A549 (cell line): ENCODE results near the gene LDAF1. TPM values are rescaled to one million over a fixed set of nuclear protein-coding genes. Genes with fewer than 3 reads are reported as not detected.
"Not testable (repeated sequence)": the region's sequence is repeated elsewhere in the genome, so short reads cannot be mapped to it uniquely, and the experiment has no call there.

ENCODE experiments used
- ATAC-seq, 2 experiments: fragments of 200-7000 bp in 1 of 2; fragments of >200 bp in 1 of 2; cut with Nextera tagmentation in 1 of 2; cut with Tn5 transposase in 1 of 2; 3 replicates each; pipeline versions ENCODE4 v1.8.0 to v1.9.1; 2018 to 2020; ENCODE audit warnings: mild to moderate bottlenecking in 1 of 2, moderate library complexity in 1 of 2
- CTCF ChIA-PET: fragments of 300-600 bp; sonication (Branson Sonifier 250); formaldehyde crosslinking; extraction: SDS; loops from one replicate; lab custom pipeline; 2021; ENCODE audit warnings: antibody characterized with exemption, inconsistent platforms; lab: Yijun Ruan, JAX
- POLR2A ChIA-PET: fragments of 350-600 bp; formaldehyde crosslinking; extraction: SDS; loops from one replicate; lab custom pipeline; 2021; ENCODE audit warnings: antibody characterized with exemption, inconsistent platforms; lab: Yijun Ruan, JAX
- DNase-seq, 2 experiments: peaks; one replicate each; pipeline versions ENCODE4 v3.0.0 to v3.0.0-alpha.2; 2011 to 2016; ENCODE audit warnings: low read depth in 1 of 2, low spot score in 1 of 2
- FAIRE-seq: peaks from 2 replicates; lab custom pipeline; 2011; peaks lifted over from hg19 to GRCh38; lab: Jason Lieb, UNC
- H3K27ac ChIP-seq, 2 experiments: fragments of >200 bp; sonication (Bioruptor Twin); formaldehyde crosslinking; 3 replicates each; pipeline ENCODE4 v1.5.1; 2016 to 2017
- H3K4me1 ChIP-seq: fragments of >200 bp; sonication (Bioruptor Twin); formaldehyde crosslinking; 3 replicates; pipeline ENCODE4 v1.6.1; 2016
- H3K4me2 ChIP-seq: fragments of >200 bp; sonication (Bioruptor Twin); formaldehyde crosslinking; 3 replicates; pipeline ENCODE4 v1.6.1; 2016
- H3K4me3 ChIP-seq: fragments of >200 bp; sonication (Bioruptor Twin); formaldehyde crosslinking; 3 replicates; pipeline ENCODE4 v1.5.1; 2016
- H3K9me3 ChIP-seq: fragments of >200 bp; sonication (Bioruptor Twin); formaldehyde crosslinking; 3 replicates; pipeline ENCODE4 v1.6.1; 2016
- BHLHE40 ChIP-seq: IDR thresholded peaks from 2 replicates; pipeline ENCODE4 v1.6.1; 2012; ENCODE audit warnings: low read depth, low read length, inconsistent platforms
- CEBPB ChIP-seq, 2 experiments: fragments of >200 bp in 1 of 2; sonication (Bioruptor Twin) in 1 of 2; formaldehyde crosslinking in 1 of 2; IDR thresholded peaks; 2 replicates each; pipeline ENCODE4 v1.6.1; 2012 to 2016
- CHD4 ChIP-seq: fragments of 200-600 bp; sonication (generic); IDR thresholded peaks from 2 replicates; pipeline ENCODE4 v1.6.1; 2016; ENCODE audit warnings: antibody characterized with exemption, mild to moderate bottlenecking, borderline replicate concordance
- FOSB ChIP-seq: fragments of 250-450 bp; sonication (Bioruptor Pico); IDR thresholded peaks from 2 replicates; pipeline ENCODE4 v1.5.0; 2020; ENCODE audit warnings: mild to moderate bottlenecking, moderate library complexity
- KDM5A ChIP-seq: fragments of 200-600 bp; sonication (generic); IDR thresholded peaks from 2 replicates; pipeline ENCODE4 v1.6.1; 2016; ENCODE audit warnings: antibody characterized with exemption, mild to moderate bottlenecking
- MYC ChIP-seq: IDR thresholded peaks from 2 replicates; pipeline ENCODE4 v1.6.1; 2012; ENCODE audit warnings: mild to moderate bottlenecking, inconsistent platforms, low read length, improper control_type of control experiment, borderline replicate concordance
- NPAS2 ChIP-seq: fragments of 250-450 bp; sonication (Bioruptor Pico); IDR thresholded peaks from 2 replicates; pipeline ENCODE4 v1.8.0; 2022; ENCODE audit warnings: mild to moderate bottlenecking, moderate library complexity, borderline replicate concordance
- NR3C1 ChIP-seq: fragments of >200 bp; sonication (Bioruptor Twin); formaldehyde crosslinking; IDR thresholded peaks from 3 replicates; pipeline ENCODE4 v1.6.1; 2017
- RAD21 ChIP-seq, 2 experiments: fragments of >200 bp in 1 of 2; sonication (Bioruptor Twin) in 1 of 2; formaldehyde crosslinking in 1 of 2; IDR thresholded peaks in 1 of 2; conservative IDR thresholded peaks in 1 of 2; 2 replicates in 1 of 2; 3 replicates in 1 of 2; pipeline ENCODE4 v1.6.1; 2012 to 2018; ENCODE audit warnings: inconsistent platforms in 1 of 2
- RCOR1 ChIP-seq: fragments of 150-350 bp; IDR thresholded peaks from 2 replicates; pipeline ENCODE4 v1.6.1; 2014; ENCODE audit warnings: antibody characterized with exemption, low read length, low read depth
- SMC3 ChIP-seq: fragments of >200 bp; sonication (Bioruptor Twin); formaldehyde crosslinking; IDR thresholded peaks from 3 replicates; pipeline ENCODE4 v1.6.1; 2018; ENCODE audit warnings: inconsistent platforms
- ZNF302 ChIP-seq: fragments of 250-450 bp; sonication (Bioruptor Pico); IDR thresholded peaks from 2 replicates; pipeline ENCODE4 v1.9.0; 2021; ENCODE audit warnings: inconsistent platforms, mild to moderate bottlenecking, moderate library complexity
- WGBS: methylation state at CpG from one replicate; pipeline ENCODE4 v1.1.6; 2017; ENCODE audit errors: missing lambda C conversion rate; 5-methylcytosine and 5-hydroxymethylcytosine counted together
- polyA plus RNA-seq, 4 experiments: library from polyadenylated mRNA; depleted of rRNA in 3 of 4; stranded (reverse); fragments of >200 nt; fragmentation: RNase III in 1 of 4; extraction: RNeasy Plus Mini Kit Qiagen cat#74134 plus additional on column Dnase treatment in 1 of 4; gene quantifications; 2 replicates in 3 of 4; 3 replicates in 1 of 4; pipeline ENCODE4 v1.2.3, GENCODE V29; 2011 to 2017
- TF ChIP-seq, protein P1 (sequence below): fragments of >200 bp; sonication (Bioruptor Twin); formaldehyde crosslinking; IDR thresholded peaks from 3 replicates; pipeline ENCODE4 v1.5.1; 2016
- TF ChIP-seq, protein P2 (sequence below): IDR thresholded peaks from 2 replicates; pipeline ENCODE4 v1.6.1; 2012; ENCODE audit warnings: low read depth, borderline replicate concordance
- TF ChIP-seq, protein P3 (sequence below): fragments of >200 bp; sonication (Bioruptor Twin); formaldehyde crosslinking; IDR thresholded peaks from 3 replicates; pipeline ENCODE4 v1.6.1; 2016

The LDAF1 gene
- polyA plus RNA-seq, 2 of the 4 experiments (the other 2 are of a cell fraction): 13.8 to 14.4 TPM

DNA sequence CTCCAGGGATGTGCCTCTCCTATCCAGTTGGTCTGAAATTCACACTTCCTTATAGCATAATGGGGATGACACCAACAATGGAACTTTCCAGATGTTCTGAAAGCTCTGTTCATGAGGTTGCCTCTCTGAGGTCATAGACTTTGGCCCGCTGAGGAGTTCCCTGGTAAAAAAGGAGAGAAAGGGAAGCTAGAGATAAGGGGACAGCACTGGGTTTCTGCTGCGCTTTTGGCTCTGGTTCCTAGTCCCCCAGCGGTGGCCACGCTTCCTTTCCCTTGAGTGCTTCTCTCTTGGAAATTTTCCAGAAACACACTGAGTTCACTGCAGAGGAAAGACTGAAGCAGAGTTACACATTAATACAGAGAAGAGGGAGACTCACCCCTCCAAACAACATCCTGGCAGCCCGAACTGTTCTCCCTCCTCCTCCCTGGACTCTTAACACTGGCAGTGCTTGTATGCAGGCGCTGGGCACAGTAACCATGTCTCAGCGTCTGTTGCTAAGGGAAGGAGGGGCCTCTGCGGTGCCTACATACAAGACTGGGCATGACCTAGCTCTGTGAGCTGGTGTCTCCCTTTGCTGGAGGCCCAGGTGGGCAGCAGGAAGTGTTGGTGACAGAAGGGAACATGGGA is 8.0 kb upstream of the LDAF1 start, which contains the start of gene DNAH3:
Gene DNAH3 (minus strand): TSS at position 472 of the 627 bp plus-strand sequence. CDS start 527 bp downstream, outside the sequence.
- ChIA-PET CTCF (interaction anchor here (1.0 to 1.6 kb wide), 4 partner anchors 12 to 1170 kb away, joined by 3 to 5 read pairs (median 4); no protein-coding TSS in a partner anchor), POLR2A (interaction anchor here (0.7 kb wide), 1 partner anchor 1287 kb away, joined by 4 read pairs; no protein-coding TSS in a partner anchor)
- Histone ChIP-seq H3K4me1 (0 out of 3 replicates have a peak, but pooled peaks cover 7% of the 10 kb centered on the region), H3K9me3 (no peaks in the 10 kb centered on the region), H3K27ac (peak within 1 kb of the TSS in 1 of 2 experiments; percentile 41; a peak in 1 of 6 replicates), H3K4me2 (peak within 1 kb of the TSS; percentile 21; the same call in 1 of the 3 replicates), H3K4me3 (no peak within 1 kb of the TSS)
- DNase-seq: peak in 1 of 2 experiments; percentile 20
- no peak for FAIRE-seq
- TF ChIP-seq ZNF302 (no peak), RAD21 (conservative IDR thresholded peaks at IDR 0.05 in 1 of 2, IDR thresholded peaks at IDR 0.05 in 1 of 2) (no peak), SMC3 (no peak), BHLHE40 (no peak), RCOR1 (no peak), FOSB (CRISPR knock-in tag) (no peak), NPAS2 (CRISPR knock-in tag) (no peak)
- 37% methylated on average over 8 of the region's 8 CpGs for WGBS
- ATAC-seq: peak; percentile 79 to 89

DNA sequence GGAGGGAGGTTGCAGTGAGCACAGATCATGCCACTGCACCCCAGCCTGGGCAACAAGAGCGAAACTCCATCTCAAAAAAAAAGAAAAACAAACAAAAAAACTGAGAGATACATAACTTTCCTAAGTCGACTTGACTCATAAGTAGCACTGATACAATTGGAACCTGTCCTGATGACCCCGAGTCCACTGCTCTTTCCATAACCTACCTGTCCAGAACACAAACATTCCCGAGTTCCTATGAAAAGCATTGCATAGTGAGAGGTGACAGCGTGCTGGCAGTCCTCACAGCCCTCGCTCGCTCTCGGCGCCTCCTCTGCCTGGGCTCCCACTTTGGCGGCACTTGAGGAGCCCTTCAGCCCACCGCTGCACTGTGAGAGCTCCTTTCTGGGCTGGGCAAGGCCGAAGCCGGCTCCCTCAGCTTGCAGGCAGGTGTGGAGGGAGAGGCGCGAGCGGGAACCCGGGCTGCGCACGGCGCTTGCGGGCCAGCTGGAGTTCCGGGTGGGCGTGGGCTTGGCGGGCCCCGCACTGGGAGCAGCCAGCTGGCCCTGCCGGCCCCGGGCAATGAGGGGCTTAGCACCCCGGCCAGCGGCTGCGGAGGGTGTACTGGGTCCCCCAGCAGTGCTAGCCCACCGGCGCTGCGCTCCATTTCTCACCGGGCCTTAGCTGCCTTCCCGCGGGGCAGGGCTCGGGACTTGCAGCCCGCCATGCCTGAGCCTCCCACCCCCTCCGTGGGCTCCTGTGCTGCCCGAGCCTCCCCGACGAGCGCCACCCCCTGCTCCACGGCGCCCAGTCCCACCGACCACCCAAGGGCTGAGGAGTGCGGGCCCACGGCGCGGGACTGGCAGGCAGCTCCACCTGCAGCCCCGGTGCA is 6.1 kb upstream of the LDAF1 start:
- POLR2A ChIA-PET, ATAC-seq, FAIRE-seq, H3K9me3 ChIP-seq, H3K27ac ChIP-seq, DNase-seq, H3K4me2 ChIP-seq, H3K4me3 ChIP-seq: not testable (repeated sequence)
- WGBS: 82% methylated on average over 16 of the region's 51 CpGs
- CTCF ChIA-PET: interaction anchor here (0.8 to 1.6 kb wide), 3 partner anchors 25 to 148 kb away, joined by 3 to 5 read pairs (median 5); no protein-coding TSS in a partner anchor
- H3K4me1 ChIP-seq: peaks cover 10% of the 10 kb centered on the region; the same call in 1 of the 3 replicates

DNA sequence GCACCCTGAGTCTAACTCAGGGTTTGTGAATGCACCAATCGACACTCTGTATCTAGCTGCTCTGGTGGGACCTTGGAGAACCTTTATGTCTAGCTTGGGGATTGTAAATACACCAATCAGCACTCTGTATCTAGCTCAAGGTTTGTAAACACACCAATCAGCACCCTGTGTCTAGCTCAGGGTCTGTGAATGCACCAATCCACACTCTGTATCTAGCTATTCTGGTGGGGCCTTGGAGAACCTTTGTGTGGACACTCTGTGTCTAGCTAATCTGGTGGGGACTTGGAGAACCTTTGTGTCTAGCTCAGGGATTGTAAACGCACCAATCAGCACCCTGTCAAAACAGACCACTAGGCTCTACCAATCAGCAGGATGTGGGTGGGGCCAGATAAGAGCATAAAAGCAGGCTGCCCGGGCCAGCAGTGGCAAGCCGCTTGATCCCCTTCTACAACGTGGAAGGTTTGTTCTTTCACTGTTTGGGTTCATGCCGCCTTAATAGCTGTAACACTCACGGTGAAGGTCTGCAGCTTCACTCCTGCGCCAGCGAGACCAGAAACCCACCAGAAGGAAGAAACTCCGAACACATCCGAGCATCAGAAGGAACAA is 5.2 kb upstream of the LDAF1 start:
- FAIRE-seq, ATAC-seq, H3K4me3 ChIP-seq, H3K4me2 ChIP-seq, H3K9me3 ChIP-seq, H3K27ac ChIP-seq, DNase-seq: not testable (repeated sequence)
- H3K4me1 ChIP-seq: peaks cover 17% of the 10 kb centered on the region; the same call in 2 of the 3 replicates
- 94% methylated on average over 8 of the region's 11 CpGs for WGBS
- ChIA-PET CTCF (interaction anchor here (0.8 to 10.8 kb wide), 6 partner anchors 24 to 1168 kb away, joined by 3 to 141 read pairs (median 4); no protein-coding TSS in a partner anchor), POLR2A (interaction anchor here (0.5 kb wide), 1 partner anchor 64 kb away, joined by 9 read pairs; no protein-coding TSS in a partner anchor)

DNA sequence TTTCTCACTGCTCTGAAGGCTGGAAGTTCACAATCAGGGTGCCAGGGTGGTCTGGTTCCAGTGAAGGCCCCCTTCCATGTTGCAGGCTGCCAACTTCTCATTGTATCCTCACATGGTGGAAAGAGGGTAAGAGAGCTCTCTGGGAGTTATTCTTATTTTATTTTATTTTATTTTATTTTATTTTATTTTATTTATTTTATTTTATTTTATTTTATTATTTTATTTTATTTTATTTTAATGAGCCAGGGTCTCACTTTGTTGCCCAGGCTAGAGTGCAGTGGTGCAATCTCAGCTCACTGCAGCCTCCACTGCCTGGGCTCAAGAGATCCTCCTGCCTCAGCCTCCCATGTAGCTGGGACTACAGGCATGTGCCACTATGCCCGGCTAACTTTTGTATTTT is 2.5 kb upstream of the LDAF1 start:
- WGBS: 10% methylated on average over 1 of the region's 1 CpG
- H3K27ac ChIP-seq, H3K9me3 ChIP-seq, POLR2A ChIA-PET, FAIRE-seq, H3K4me3 ChIP-seq, DNase-seq, ATAC-seq, H3K4me2 ChIP-seq: not testable (repeated sequence)
- peaks cover 16% of the 10 kb centered on the region; the same call in 2 of the 3 replicates for H3K4me1 ChIP-seq
- CTCF ChIA-PET: interaction anchor here (0.6 to 10.8 kb wide), 20 partner anchors 9 to 1202 kb away, joined by 3 to 141 read pairs (median 4); partner anchors contain the start of genes ERI2 and REXO5

DNA sequence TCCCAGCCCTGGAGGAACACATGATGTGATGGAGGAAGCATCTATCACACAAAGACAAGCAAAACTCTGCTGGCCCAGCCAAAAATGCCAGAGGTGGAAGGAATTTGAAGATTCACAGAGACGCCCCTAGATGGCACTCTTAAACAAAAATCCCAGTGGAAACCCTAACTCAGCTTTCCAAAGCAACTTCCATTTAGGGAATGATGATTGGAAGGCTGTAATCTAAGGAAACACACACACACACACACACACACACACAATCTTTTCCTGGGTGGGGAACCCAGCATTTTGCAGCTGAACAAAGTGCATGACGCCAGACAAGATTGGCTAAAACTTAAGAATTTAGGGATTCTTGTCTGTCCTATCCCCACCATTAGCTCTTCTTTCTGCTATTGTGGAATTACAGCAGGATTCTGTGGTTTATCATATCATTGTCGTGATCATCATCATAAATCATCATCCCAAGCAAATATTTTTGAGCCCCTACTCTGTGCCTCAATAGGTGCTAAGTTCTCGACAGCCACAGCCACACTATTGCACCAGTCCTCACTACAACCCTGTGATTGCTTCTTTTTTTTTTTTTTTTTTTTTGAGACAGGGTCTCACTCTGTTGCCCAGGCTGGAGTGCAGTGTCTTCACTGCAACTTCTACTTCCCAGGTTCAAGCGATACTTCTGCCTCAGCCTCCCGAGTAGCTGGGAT is 1.6 kb upstream of the LDAF1 start:
- 0 out of 3 replicates have a peak overlapping the region, but pooled peaks have one; percentile 32 for H3K4me2 ChIP-seq
- H3K4me3 ChIP-seq: no peak overlapping the region
- CTCF ChIA-PET: interaction anchor here (0.6 to 10.8 kb wide), 45 partner anchors 10 to 1201 kb away, joined by 3 to 141 read pairs (median 4); partner anchors contain the start of genes CRYM, DCUN1D3, ERI2 and LYRM1
- no peak for TF ChIP-seq CHD4
- TF ChIP-seq CEBPB (IDR thresholded peaks at IDR 0.05): no peak
- no peak for TF ChIP-seq MYC
- peak; percentile 87 to 90 for TF ChIP-seq RAD21 (conservative IDR thresholded peaks at IDR 0.05 in 1 of 2, IDR thresholded peaks at IDR 0.05 in 1 of 2)
- TF ChIP-seq, protein P1, sequence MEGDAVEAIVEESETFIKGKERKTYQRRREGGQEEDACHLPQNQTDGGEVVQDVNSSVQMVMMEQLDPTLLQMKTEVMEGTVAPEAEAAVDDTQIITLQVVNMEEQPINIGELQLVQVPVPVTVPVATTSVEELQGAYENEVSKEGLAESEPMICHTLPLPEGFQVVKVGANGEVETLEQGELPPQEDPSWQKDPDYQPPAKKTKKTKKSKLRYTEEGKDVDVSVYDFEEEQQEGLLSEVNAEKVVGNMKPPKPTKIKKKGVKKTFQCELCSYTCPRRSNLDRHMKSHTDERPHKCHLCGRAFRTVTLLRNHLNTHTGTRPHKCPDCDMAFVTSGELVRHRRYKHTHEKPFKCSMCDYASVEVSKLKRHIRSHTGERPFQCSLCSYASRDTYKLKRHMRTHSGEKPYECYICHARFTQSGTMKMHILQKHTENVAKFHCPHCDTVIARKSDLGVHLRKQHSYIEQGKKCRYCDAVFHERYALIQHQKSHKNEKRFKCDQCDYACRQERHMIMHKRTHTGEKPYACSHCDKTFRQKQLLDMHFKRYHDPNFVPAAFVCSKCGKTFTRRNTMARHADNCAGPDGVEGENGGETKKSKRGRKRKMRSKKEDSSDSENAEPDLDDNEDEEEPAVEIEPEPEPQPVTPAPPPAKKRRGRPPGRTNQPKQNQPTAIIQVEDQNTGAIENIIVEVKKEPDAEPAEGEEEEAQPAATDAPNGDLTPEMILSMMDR: peak; percentile 70
- TF ChIP-seq, protein P2, sequence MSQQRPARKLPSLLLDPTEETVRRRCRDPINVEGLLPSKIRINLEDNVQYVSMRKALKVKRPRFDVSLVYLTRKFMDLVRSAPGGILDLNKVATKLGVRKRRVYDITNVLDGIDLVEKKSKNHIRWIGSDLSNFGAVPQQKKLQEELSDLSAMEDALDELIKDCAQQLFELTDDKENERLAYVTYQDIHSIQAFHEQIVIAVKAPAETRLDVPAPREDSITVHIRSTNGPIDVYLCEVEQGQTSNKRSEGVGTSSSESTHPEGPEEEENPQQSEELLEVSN: no peak
- TF ChIP-seq, protein P3, sequence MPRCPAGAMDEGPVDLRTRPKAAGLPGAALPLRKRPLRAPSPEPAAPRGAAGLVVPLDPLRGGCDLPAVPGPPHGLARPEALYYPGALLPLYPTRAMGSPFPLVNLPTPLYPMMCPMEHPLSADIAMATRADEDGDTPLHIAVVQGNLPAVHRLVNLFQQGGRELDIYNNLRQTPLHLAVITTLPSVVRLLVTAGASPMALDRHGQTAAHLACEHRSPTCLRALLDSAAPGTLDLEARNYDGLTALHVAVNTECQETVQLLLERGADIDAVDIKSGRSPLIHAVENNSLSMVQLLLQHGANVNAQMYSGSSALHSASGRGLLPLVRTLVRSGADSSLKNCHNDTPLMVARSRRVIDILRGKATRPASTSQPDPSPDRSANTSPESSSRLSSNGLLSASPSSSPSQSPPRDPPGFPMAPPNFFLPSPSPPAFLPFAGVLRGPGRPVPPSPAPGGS: no peak
- no peak for TF ChIP-seq KDM5A
- TF ChIP-seq NR3C1: no peak

More for the DNA sequence above, 1.6 kb upstream of the LDAF1 start:
- DNase-seq (peak; percentile 69 to 78), FAIRE-seq (no peak), ATAC-seq (peak; percentile 61 to 65)
- POLR2A ChIA-PET: interaction anchor here (0.6 to 1.1 kb wide), 2 partner anchors 123 to 144 kb away, joined by 4 to 24 read pairs; no protein-coding TSS in a partner anchor
- no peak overlapping the region for H3K27ac ChIP-seq
- 47% methylated on average over 6 of the region's 6 CpGs for WGBS
- H3K9me3 ChIP-seq: no peaks in the 10 kb centered on the region
- H3K4me1 ChIP-seq: peaks cover 16% of the 10 kb centered on the region; the same call in 2 of the 3 replicates
